GM23338 (cell line): Measurements from ENCODE around the gene RBBP4. TPM values are rescaled to one million over a fixed set of nuclear protein-coding genes. Genes with fewer than 3 reads are reported as not detected.
A peak's percentile ranks its signal among the peaks of the same experiment; 100 is the strongest.
"Not testable (repeated sequence)": the region's sequence is repeated elsewhere in the genome, so short reads cannot be mapped to it uniquely, and the experiment has no call there.

ENCODE experiments used
- ATAC-seq: fragments of 200-7000 bp; cut with Tn5 transposase; 3 replicates; pipeline ENCODE4 v1.9.1; 2020
- DNase-seq: peaks from one replicate; pipeline ENCODE4 v3.0.0-alpha.2; 2015; ENCODE audit warnings: low spot score
- H2AFZ ChIP-seq: fragments of 200-600 bp; sonication (generic); 2 replicates; pipeline ENCODE4 v1.8.0; 2016; ENCODE audit warnings: antibody characterized with exemption, mild to moderate bottlenecking, moderate library complexity
- H3F3A ChIP-seq: fragments of 200-600 bp; sonication (generic); replicated peaks from 2 replicates; pipeline ENCODE4 v1.8.0; 2017; ENCODE audit warnings: antibody characterized with exemption, mixed run types, low read depth
- H3K27ac ChIP-seq: fragments of 200-600 bp; sonication (generic); 2 replicates; pipeline ENCODE4 v1.6.1; 2016; ENCODE audit warnings: low read depth
- H3K27me3 ChIP-seq: fragments of 200-600 bp; sonication (generic); 2 replicates; pipeline ENCODE4 v1.8.0; 2016; ENCODE audit warnings: mild to moderate bottlenecking, mixed run types, moderate library complexity; ENCODE audit not compliant: insufficient read depth
- H3K36me3 ChIP-seq: fragments of 200-600 bp; sonication (generic); 2 replicates; pipeline ENCODE4 v1.8.0; 2016; ENCODE audit warnings: mild to moderate bottlenecking; ENCODE audit not compliant: insufficient read depth
- H3K4me1 ChIP-seq: fragments of 200-600 bp; sonication (generic); 2 replicates; pipeline ENCODE4 v1.8.0; 2016; ENCODE audit warnings: mild to moderate bottlenecking, moderate library complexity; ENCODE audit not compliant: insufficient read depth
- H3K4me2 ChIP-seq: fragments of 200-600 bp; sonication (generic); 2 replicates; pipeline ENCODE4 v1.7.1; 2017; ENCODE audit warnings: mixed run types
- H3K4me3 ChIP-seq: fragments of 200-600 bp; sonication (generic); 2 replicates; pipeline ENCODE4 v1.6.1; 2016; ENCODE audit warnings: mixed run types
- H3K79me2 ChIP-seq: fragments of 200-600 bp; sonication (generic); replicated peaks from 2 replicates; pipeline ENCODE4 v1.8.0; 2017; ENCODE audit warnings: mild to moderate bottlenecking; ENCODE audit not compliant: insufficient read depth
- H3K9me2 ChIP-seq: fragments of 200-600 bp; sonication (generic); 2 replicates; pipeline ENCODE4 v1.8.0; 2017; ENCODE audit not compliant: insufficient read depth
- H4K20me1 ChIP-seq: fragments of 200-600 bp; sonication (generic); replicated peaks from 2 replicates; pipeline ENCODE4 v1.8.0; 2017; ENCODE audit warnings: mild to moderate bottlenecking; ENCODE audit not compliant: insufficient read depth
- H3K27ac Mint-ChIP-seq: 2 replicates; pipeline ENCODE4 v1.8.0; 2020; ENCODE audit warnings: inconsistent platforms, mild to moderate bottlenecking, moderate library complexity, mixed read lengths
- H3K27me3 Mint-ChIP-seq: 3 replicates; pipeline ENCODE4 v1.8.0; 2022; ENCODE audit warnings: low read depth, mild to moderate bottlenecking, moderate library complexity, mixed read lengths, inconsistent platforms; ENCODE audit not compliant: insufficient read depth, poor library complexity
- H3K36me3 Mint-ChIP-seq: 3 replicates; pipeline ENCODE4 v1.8.0; 2021; ENCODE audit warnings: low read depth, mild to moderate bottlenecking, inconsistent platforms, moderate library complexity, mixed read lengths
- H3K4me1 Mint-ChIP-seq: 3 replicates; pipeline ENCODE4 v1.8.0; 2020; ENCODE audit warnings: mild to moderate bottlenecking, inconsistent platforms, mixed read lengths
- H3K4me3 Mint-ChIP-seq: 3 replicates; pipeline ENCODE4 v1.8.0; 2021; ENCODE audit warnings: moderate library complexity, mild to moderate bottlenecking, inconsistent platforms, mixed read lengths
- H3K9me3 Mint-ChIP-seq: 3 replicates; pipeline ENCODE4 v1.8.0; 2020; ENCODE audit warnings: moderate library complexity, mild to moderate bottlenecking, inconsistent platforms, mixed read lengths
- EZH2 ChIP-seq: fragments of 200-600 bp; sonication (generic); IDR thresholded peaks from one replicate; pipeline ENCODE4 v1.8.0; 2017; ENCODE audit warnings: antibody characterized with exemption, mild to moderate bottlenecking, low read depth; ENCODE audit not compliant: unreplicated experiment
- EZH2phosphoT487 ChIP-seq: fragments of 200-600 bp; sonication (generic); IDR thresholded peaks from one replicate; pipeline ENCODE4 v1.8.1; 2018; ENCODE audit warnings: antibody characterized with exemption; ENCODE audit not compliant: unreplicated experiment
- NANOG ChIP-seq: IDR thresholded peaks from 2 replicates; pipeline ENCODE4 v1.6.1; 2016; ENCODE audit warnings: antibody characterized with exemption, borderline replicate concordance
- ZNF114 ChIP-seq: fragments of 250-450 bp; sonication (Bioruptor Pico); IDR thresholded peaks from 2 replicates; pipeline ENCODE4 v1.5.0; 2020; ENCODE audit warnings: mild to moderate bottlenecking, moderate library complexity
- ZNF331 ChIP-seq: fragments of 250-450 bp; sonication (Bioruptor Pico); IDR thresholded peaks from 2 replicates; pipeline ENCODE4 v1.5.0; 2020; ENCODE audit warnings: low read depth, mild to moderate bottlenecking, moderate library complexity
- ZNF462 ChIP-seq: fragments of 250-450 bp; sonication (Bioruptor Pico); IDR thresholded peaks from 2 replicates; pipeline ENCODE4 v1.5.0; 2020; ENCODE audit warnings: mild to moderate bottlenecking, moderate library complexity
- polyA plus RNA-seq: library from polyadenylated mRNA; unstranded; fragments of >200 nt; fragmentation: Nextera tagmentation; extraction: Ambion mirVana; gene quantifications from 2 replicates; pipeline ENCODE4 v1.2.1, GENCODE V29; 2016
- total RNA-seq: library from RNA; depleted of rRNA; stranded (reverse); fragments of >200 nt; shearing (Covaris generic); gene quantifications from 2 replicates; pipeline ENCODE4 v1.2.3, GENCODE V29; 2014

Gene RBBP4
- total and polyA plus RNA-seq, 2 experiments from 2014 or later: 262 to 312 TPM

DNA sequence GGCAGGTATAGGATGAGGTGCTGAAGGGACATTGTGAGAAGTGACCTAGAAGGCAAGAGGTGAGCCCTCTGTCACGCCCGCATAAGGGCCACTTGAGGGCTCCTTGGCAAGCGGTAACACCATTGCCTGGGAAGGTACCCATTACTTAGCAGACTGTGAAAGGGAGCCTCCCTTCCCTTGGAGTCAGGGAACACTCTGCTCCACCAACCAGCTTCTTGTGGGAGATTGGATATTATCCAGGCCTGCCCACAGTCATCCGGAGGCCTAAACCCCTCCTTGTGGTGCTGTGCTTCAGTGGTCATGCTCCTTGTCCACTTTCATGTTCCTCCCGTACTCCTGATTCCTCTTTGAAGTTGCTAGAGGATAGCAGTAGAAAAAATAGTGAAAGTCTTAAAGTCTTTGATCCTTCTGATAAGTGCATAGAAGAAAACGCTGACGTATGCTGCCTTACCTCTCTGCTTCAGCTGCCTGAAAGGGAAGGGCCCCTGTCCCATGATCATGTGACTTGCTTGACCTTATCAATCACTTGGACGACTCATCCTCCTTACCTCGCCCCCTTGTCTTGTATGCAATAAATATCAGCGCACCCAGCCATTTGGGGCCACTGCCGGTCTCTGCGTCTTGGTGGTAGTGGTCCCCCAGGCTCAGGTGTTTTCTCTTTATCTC lies 16.0 kb downstream of the RBBP4 start:
- H3K79me2 ChIP-seq: peaks cover 59% of the 10 kb centered on the region
- H3K36me3 ChIP-seq: peaks cover 70% of the 10 kb centered on the region

DNA sequence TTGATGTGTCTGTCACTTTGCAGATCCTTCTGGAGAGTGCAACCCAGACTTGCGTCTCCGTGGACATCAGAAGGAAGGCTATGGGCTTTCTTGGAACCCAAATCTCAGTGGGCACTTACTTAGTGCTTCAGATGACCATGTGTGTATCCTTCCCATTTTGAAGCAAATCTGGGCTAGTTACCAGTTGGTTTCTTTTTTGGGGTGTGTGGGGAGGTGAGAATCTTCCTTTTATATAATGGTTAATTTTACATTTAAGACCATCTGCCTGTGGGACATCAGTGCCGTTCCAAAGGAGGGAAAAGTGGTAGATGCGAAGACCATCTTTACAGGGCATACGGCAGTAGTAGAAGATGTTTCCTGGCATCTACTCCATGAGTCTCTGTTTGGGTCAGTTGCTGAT lies 17.7 kb downstream of the RBBP4 start:
- H3K27ac Mint-ChIP-seq, H2AFZ ChIP-seq, H3K4me3 ChIP-seq, ATAC-seq, H3K27me3 ChIP-seq, DNase-seq, H3K4me1 Mint-ChIP-seq, H3K27ac ChIP-seq, H3K9me2 ChIP-seq, H3K4me2 ChIP-seq, H3K27me3 Mint-ChIP-seq, H3K4me1 ChIP-seq, H3K4me3 Mint-ChIP-seq, H3K9me3 Mint-ChIP-seq: not testable (repeated sequence)
- peaks cover 95% of the 10 kb centered on the region for H3K36me3 Mint-ChIP-seq
- H4K20me1 ChIP-seq: peaks cover 56% of the 10 kb centered on the region
- H3K79me2 ChIP-seq: peaks cover 48% of the 10 kb centered on the region
- peaks cover 81% of the 10 kb centered on the region for H3K36me3 ChIP-seq
- H3F3A ChIP-seq: peaks cover 18% of the 10 kb centered on the region; the same call in 1 of the 2 replicates

More for the DNA sequence above, 16.0 kb downstream of the RBBP4 start:
- no peaks in the 10 kb centered on the region for H3K27me3 ChIP-seq
- no peak overlapping the region; the same call in 1 of the 2 replicates for H3K27ac ChIP-seq
- no peaks in the 10 kb centered on the region for H3K9me2 ChIP-seq
- no peak overlapping the region for H3K4me2 ChIP-seq
- H3K4me1 ChIP-seq: no peaks in the 10 kb centered on the region
- H3F3A ChIP-seq: peaks cover 15% of the 10 kb centered on the region; the same call in 1 of the 2 replicates
- H2AFZ ChIP-seq: no peak overlapping the region
- Mint-ChIP-seq H3K36me3 (peaks cover 93% of the 10 kb centered on the region), H3K4me3 (no peak overlapping the region), H3K4me1 (no peaks in the 10 kb centered on the region), H3K27ac (peak overlapping the region; percentile 57; the same call in 1 of the 2 replicates), H3K9me3 (no peaks in the 10 kb centered on the region), H3K27me3 (peaks cover 4% of the 10 kb centered on the region)
- TF ChIP-seq EZH2phosphoT487 (no peak), EZH2 (no peak), NANOG (no peak)
- DNase-seq (no peak), ATAC-seq (no peak)
- peaks cover 61% of the 10 kb centered on the region for H4K20me1 ChIP-seq
- no peak overlapping the region for H3K4me3 ChIP-seq

GRCh38 chr1:32676945-32677344 lies 25.9 kb downstream of the RBBP4 start:
- Histone ChIP-seq H3K27ac (no peak overlapping the region), H3K9me2 (no peaks in the 10 kb centered on the region), H2AFZ (no peak overlapping the region), H4K20me1 (peaks cover 17% of the 10 kb centered on the region), H3K36me3 (peaks cover 90% of the 10 kb centered on the region), H3K79me2 (no peaks in the 10 kb centered on the region; the same call in 1 of the 2 replicates), H3K27me3 (no peaks in the 10 kb centered on the region), H3K4me2 (no peak overlapping the region), H3F3A (peaks cover 43% of the 10 kb centered on the region), H3K4me1 (no peaks in the 10 kb centered on the region), H3K4me3 (no peak overlapping the region)
- no peak overlapping the region for H3K4me3 Mint-ChIP-seq
- H3K27me3 Mint-ChIP-seq: peaks cover 2% of the 10 kb centered on the region
- H3K9me3 Mint-ChIP-seq: no peaks in the 10 kb centered on the region
- H3K4me1 Mint-ChIP-seq: no peaks in the 10 kb centered on the region
- ATAC-seq (no peak), DNase-seq (no peak)
- H3K27ac Mint-ChIP-seq: no peak overlapping the region
- H3K36me3 Mint-ChIP-seq: peaks cover 95% of the 10 kb centered on the region
- TF ChIP-seq ZNF462 (CRISPR knock-in tag) (no peak), ZNF331 (CRISPR knock-in tag) (no peak), ZNF114 (no peak)
